Stimulated activated CD4-positive, alpha-beta T cell treated with anti-CD3 and anti-CD28 coated beads, TNF-alpha, amount 100 ng/mL, for 48 hours (primary cell): Measurements from ENCODE around the gene DDAH2.

ENCODE experiments used
- DNase-seq, 3 donors: peaks; one replicate each; pipeline ENCODE4 v3.0.0-alpha.2; 2020; ENCODE audit warnings: low read depth in 3 of 3

The DDAH2 gene

DNA sequence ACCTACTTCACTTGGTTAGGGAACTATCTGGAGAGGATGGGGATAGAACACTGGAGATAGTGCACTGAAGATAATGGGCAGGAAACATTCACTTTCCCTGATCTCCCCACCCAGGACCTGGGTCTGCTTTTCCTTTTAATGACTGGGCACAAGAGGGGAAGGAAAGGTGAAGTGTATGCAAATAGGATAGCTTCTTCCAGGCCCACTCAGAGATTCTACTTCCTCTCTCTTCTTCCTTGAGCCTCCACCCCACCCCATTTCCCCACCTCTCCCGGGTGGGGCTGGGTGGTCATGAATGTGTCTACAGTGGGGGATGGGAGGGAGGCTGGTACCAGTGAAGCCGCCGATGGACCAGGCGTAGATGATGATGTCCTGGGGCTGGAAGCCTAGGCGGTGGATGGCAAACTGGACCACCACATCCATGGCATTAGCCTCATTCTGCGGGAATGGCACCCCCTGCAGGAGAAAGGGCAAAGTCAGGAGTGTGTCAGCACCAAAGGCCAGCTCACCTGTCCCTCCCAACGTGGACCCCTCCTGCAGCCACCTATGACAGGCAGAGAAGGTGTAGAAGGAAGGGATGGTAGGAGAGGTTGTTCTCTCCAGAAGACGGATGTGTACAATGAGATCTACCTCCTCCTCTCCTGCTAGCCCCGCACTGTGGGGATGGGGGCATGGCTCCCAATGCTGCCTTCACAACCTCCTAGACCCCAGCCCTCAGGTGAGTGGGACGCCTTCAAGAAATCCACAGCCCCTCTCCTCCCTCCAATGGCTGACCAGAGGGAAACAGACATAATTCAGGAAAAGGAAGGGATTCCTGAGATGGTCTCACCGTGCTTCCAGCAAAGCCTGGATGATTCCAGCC, 39.6 kb downstream of the DDAH2 start:
- DNase-seq, result no peak

DNA sequence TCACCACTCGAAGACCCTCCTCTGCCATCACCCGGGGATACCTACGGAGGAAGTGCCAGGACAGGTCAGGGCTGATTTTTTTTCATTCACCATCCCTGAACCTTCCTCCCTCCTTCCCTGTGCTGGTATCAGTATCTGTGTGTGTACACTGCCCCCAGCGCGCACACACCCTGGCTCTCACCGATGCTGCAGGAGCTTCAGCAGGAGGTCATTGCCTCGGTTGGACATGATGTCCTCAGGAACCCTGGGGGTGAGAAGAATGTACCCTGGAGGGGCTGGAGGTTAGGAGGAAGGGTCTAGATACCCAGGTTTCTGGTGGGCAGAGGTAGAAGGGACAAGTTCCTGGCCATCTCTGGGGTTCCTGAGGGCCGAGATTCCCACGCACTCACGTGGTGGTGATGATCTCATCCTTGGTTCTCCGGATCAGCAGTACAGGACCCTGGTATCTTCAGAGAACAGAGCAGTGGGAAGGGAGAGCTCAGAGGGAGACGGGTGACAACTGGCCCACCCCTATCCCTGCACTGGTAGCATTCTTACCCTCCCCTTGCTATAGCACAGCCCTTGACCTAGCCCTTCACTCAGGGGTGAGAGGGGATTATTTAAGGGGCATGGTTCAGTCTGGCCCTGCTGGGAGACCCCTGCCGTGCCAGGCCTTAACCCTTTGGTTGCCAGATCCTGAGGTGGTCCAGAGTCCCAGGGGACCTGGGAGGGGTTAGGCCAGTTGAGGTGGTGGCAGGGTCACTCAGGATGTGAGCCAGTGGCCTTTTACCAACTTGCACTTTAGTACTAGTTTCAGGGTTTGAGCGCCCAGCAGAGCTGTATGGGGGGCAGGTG, 41.0 kb downstream of the DDAH2 start:
- no peak for DNase-seq

DNA sequence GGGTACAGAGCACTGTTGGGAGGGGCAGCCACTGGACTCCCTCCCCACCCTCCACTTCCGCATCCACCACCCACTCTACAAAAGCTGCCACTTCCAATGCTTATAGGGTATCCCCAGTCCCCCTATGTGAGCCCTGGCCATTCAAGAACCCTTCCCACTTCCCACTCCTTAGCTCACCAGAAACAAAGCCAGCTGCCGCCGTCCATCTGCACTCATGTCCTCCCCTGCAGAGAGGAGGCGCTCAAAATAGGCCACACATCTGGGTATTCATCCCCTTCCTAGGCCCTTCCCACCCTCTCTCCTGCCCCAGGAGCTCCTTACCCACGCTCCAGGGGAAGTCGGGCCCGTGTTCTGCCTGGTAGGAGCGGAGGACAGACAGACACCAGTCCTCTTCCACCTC, 41.8 kb downstream of the DDAH2 start:
- DNase-seq, result no peak

DNA sequence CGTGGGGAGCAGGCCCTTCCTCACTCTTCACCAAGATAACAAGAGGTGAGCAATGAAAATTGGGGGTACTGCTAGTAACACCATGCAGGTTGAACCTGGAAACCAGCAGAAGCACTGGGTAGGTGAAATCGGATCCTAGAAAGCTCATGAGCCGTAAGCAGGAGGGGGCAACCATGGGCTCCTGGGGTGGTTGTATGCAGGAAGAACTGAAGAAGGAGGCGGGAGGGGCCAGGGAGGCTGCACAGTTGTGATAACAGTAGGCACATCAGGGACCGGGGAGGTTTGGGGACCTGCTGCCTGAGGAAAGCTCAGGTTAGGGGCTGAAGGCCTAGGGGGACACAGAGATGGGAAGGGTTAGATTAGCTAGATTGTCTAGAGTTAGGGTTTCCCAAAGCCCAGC, 42.6 kb downstream of the DDAH2 start:
- no peak for DNase-seq

DNA sequence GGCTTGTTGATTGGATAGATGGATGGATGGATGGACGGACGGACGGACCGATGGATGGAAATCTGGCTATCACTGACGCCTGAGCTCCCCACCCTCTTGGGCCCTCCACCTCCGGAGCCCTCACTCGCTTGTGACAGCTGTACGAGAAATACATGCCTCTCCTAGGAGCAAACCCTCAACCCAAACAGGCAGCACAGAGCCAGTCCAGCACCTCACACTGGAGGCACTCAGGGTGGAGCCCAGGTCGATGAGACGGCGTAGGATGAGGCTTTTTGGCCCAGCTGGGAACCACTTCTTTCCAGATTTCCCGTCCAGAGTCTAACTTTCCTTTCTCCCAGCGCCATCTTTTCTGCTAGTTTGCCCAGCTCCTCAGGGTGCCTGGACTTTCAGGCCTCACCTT, 45.5 kb downstream of the DDAH2 start:
- no peak for DNase-seq

DNA sequence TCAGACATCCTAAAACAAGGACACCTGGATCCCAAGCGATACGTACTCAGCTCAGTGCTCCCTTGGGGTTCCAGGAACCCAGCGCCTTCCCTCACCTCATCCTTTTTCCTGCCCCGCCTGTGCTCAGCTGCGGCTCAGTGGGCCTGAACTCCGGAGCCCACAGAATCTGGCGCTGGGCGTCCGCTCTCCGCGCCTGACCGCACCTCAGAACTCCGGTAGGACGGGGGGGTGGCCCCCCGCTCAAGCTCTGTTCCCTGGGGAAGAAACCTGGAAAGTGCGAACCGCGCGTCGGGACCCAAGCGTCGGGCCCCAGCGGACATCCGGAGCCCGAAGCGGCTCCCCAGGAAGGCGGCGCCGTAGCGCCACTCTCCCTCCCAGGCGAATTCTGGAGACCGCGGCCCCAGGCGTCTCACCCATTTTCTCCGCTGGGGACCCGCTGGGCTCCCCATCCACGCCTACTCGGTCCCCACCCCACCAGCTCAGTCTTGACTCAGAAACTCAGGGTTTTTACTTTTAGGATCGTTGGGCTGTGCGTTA, 47.9 kb downstream of the DDAH2 start:
- DNase-seq, result peak in 1 of 3 donors; percentile 26

DNA sequence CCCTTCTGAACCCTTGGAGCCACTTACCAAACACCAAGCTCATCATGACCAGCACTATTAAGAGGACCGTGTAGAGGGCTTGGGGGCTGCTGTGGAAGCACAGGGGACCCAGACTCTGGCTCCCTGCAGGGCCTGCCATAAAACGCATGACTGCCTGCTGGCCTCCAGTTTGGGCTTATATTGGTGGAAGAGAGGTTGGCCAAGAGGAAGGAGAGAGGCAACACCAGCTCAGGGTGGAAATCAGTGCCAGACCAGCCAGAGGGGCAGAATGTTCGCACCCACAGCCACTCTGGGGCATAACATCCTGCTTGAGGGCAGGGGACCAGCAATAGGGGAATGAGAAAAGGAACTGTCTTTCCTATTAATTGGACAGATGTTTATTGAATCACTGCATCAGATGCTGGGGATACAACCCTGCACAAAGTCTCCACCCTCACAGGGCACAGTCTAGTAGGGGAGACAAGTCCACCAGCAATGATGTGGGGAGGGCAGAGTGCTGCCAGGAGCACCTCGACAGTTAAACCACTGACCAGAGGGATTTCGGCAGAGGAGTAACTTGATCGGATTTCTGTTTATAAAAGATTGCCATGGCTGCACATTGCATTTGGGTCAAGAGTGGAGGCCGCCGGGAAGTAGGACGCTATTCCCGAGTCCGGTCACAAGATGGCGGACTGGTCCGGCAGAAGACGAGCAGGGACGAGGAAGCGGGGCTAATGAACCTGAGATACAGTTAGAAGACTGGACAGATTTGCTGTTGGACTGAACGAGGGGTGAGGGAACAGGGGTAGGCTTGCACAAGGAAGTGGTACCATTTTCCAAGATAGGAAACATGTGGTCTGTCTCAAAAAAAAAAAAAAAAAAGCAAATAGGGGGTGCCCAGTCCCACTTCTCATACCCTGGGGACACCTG, 48.6 kb downstream of the DDAH2 start, which contains the start of gene LY6G5C:
TSS of gene LY6G5C (minus strand) at position 842 of the 909 bp plus-strand sequence. CDS start at position 148, 694 bp downstream.
- DNase-seq, result peak in 1 of 3 donors; percentile 37

DNA sequence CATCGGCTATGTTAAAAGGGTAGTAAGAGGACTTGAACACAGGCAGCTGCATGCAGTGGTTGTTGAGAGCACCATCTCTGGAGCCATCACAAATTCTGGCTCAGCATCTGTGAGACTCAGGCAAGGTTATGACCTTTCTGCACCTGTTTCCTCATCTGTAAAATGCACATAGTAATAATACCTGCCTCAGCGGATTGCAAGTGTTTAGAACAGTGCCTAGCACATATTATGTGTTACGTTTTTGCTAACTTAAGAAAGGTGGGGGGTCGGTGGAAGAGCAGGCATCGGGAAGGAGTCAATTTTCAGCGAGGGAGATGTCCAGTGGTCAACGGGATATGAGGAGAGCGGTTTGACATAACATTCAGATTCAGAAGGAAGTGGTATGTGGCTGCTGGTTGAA, 51.1 kb downstream of the DDAH2 start:
- no peak for DNase-seq
